ENCODE results near the gene CHST15. TPM values are rescaled to one million over a fixed set of nuclear protein-coding genes. Genes with fewer than 3 reads are reported as not detected.

Gene CHST15
- total and polyA plus RNA-seq, 7 donors = 2.4 to 57.9 (median 29.9) TPM

DNA sequence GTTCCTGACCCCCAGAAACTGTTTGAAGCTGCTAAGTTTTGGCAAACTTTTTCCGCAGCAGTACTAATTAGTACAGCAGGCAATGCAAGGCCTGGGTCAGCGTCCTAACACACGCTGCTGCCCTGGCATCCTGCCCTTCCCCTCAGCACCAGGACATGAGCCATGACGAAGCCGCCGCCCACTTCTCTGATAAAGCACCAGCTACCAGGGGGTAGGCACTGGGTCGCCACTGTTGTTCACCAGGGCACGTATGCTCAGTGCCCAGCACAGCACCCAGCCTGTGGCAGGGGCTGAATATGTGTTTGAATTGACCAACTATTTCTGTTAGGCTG lies 59.5 kb downstream of the CHST15 start:
- peak; percentile 80 for DNase-seq
- TF ChIP-seq, protein P1, sequence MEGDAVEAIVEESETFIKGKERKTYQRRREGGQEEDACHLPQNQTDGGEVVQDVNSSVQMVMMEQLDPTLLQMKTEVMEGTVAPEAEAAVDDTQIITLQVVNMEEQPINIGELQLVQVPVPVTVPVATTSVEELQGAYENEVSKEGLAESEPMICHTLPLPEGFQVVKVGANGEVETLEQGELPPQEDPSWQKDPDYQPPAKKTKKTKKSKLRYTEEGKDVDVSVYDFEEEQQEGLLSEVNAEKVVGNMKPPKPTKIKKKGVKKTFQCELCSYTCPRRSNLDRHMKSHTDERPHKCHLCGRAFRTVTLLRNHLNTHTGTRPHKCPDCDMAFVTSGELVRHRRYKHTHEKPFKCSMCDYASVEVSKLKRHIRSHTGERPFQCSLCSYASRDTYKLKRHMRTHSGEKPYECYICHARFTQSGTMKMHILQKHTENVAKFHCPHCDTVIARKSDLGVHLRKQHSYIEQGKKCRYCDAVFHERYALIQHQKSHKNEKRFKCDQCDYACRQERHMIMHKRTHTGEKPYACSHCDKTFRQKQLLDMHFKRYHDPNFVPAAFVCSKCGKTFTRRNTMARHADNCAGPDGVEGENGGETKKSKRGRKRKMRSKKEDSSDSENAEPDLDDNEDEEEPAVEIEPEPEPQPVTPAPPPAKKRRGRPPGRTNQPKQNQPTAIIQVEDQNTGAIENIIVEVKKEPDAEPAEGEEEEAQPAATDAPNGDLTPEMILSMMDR (IDR thresholded peaks at IDR 0.05) = no peak
- TF ChIP-seq EP300 (IDR thresholded peaks at IDR 0.05) = no peak
- TF ChIP-seq POLR2A (IDR thresholded peaks at IDR 0.05) = no peak
- TF ChIP-seq POLR2AphosphoS5 (IDR thresholded peaks at IDR 0.05) = no peak
- peaks cover 0 to 30% (median 25%) of the 10 kb centered on the region in 4 donors for H3K4me1 ChIP-seq
- 42 to 75% methylated on average over 8 of the region's 8 CpGs for WGBS, 2 donors
- H3K27ac ChIP-seq = peak overlapping the region; percentile 48 to 71 (median 64)
- no peaks in the 10 kb centered on the region for H3K9me3 ChIP-seq
- intact Hi-C loops (cut with DNase I) = no loop called here
- H3K27me3 ChIP-seq = no peaks in the 10 kb centered on the region
- peaks cover 6 to 39% (median 15%) of the 10 kb centered on the region in 4 donors for H3K36me3 ChIP-seq
- no peak overlapping the region for H3K4me3 ChIP-seq

DNA sequence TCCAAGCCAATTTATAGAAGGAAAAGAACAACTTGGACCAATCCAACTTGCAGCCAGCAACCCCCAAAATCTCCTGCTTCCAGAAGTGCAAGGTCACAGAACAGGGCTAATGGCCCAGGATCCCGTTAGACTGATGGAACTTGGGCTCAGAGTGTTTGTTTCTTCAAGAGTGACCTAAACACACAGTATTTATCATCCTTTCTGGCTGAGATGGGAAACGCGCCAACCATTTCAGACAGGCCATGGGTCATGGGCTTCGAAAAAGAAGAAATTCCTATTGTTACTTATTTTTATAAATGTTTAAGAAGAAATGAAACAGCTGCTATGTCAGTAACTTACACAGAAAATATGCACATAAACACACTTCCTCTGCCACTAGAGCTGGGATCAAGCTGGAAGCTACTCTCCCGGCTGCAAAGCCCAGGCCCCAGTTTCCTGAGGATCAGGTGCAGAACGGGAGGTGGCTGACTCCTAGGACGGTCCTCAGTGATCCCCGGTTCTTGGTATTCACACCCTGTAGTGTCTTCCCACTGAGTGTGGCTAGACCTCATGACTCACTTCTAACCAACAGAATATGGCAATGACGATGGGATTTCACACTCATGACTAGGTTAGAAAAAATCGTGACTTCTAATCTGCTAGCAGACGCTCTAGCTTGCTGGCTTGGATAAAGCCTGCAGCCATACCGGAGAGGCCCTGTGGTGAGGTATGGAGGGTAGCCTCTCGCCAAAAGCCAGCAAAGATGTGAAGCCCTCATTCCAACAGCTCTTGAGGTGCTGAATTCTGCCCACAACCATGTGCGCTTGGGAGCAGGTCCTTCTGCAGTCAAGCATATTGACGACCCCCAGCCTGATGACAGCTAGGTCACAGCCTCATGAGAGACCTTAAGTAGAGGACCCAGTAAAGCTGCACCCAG lies 60.2 kb downstream of the CHST15 start:
- H3K27ac ChIP-seq = peak overlapping the region; percentile 48 to 71 (median 64)
- H3K36me3 ChIP-seq = peaks cover 6 to 32% (median 12%) of the 10 kb centered on the region in 4 donors
- WGBS, 2 donors = 67 to 70% methylated on average over 15 of the region's 15 CpGs
- H3K4me1 ChIP-seq = peaks cover 0 to 30% (median 25%) of the 10 kb centered on the region in 4 donors
- H3K9me3 ChIP-seq = no peaks in the 10 kb centered on the region
- DNase-seq = peak; percentile 85
- TF ChIP-seq, protein P1 (IDR thresholded peaks at IDR 0.05) = no peak
- TF ChIP-seq EP300 (IDR thresholded peaks at IDR 0.05) (no peak), POLR2A (IDR thresholded peaks at IDR 0.05) (no peak), POLR2AphosphoS5 (IDR thresholded peaks at IDR 0.05) (peak in 1 of 4 donors; percentile 59)
- intact Hi-C loops (cut with DNase I) = no loop called here
- no peak overlapping the region for H3K4me3 ChIP-seq
- H3K27me3 ChIP-seq = no peaks in the 10 kb centered on the region

- no peak for TF ChIP-seq EP300 (IDR thresholded peaks at IDR 0.05)
- no peak for TF ChIP-seq POLR2A (IDR thresholded peaks at IDR 0.05)
- TF ChIP-seq, protein P1 (IDR thresholded peaks at IDR 0.05) = no peak
- TF ChIP-seq POLR2AphosphoS5 (IDR thresholded peaks at IDR 0.05) = no peak
- WGBS, 2 donors = 74 to 79% methylated on average over 8 of the region's 8 CpGs
- H3K27ac ChIP-seq = peak overlapping the region; percentile 48 to 71 (median 64)
- H3K36me3 ChIP-seq = peaks cover 5 to 30% (median 6%) of the 10 kb centered on the region in 4 donors
- no peaks in the 10 kb centered on the region for H3K27me3 ChIP-seq
- H3K9me3 ChIP-seq = no peaks in the 10 kb centered on the region
- no peak for DNase-seq
- H3K4me1 ChIP-seq = peaks cover 0 to 32% (median 25%) of the 10 kb centered on the region in 4 donors
- H3K4me3 ChIP-seq = no peak overlapping the region
- intact Hi-C loops (cut with DNase I) = no loop called here
Measured at GRCh38 chr10:124032087-124032935, 61.1 kb downstream of the CHST15 start.

DNA sequence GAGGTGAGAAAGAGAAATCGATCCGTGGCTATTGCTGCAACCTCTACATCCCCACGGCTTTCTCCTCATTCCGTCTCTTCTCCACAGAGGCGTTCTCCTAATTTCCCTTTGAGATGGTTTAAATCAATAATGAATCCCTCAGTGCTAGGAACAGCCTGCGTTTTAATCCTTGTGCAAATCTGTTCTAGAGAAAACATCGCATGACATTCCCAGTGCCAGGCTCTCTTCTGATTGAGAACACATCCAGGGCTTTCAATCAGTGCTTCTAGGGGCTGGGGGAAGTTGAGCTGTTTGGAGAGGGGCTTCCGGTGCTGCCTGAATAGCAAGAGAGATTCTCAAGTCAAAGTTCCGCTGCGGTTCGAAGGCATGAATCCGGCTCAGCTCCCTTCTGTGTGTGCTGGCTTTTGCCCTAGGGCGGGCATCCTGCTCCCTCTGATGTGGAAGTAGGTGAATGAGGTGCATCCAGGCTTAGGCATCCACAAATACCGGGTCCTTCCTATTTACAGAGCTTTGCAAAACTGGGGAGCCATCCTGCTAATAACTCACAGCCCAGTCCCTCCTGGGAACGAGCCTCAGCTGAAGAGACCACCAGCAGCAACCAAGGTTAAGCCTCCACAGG lies 62.8 kb downstream of the CHST15 start:
- no peak overlapping the region for H3K4me3 ChIP-seq
- DNase-seq = no peak
- intact Hi-C loops (cut with DNase I) = no loop called here
- WGBS, 2 donors = 87% methylated on average over 15 of the region's 15 CpGs
- peak overlapping the region in 1 of 4 donors; percentile 71 for H3K27ac ChIP-seq
- TF ChIP-seq EP300 (IDR thresholded peaks at IDR 0.05) = no peak
- TF ChIP-seq, protein P1 (IDR thresholded peaks at IDR 0.05) = no peak
- TF ChIP-seq POLR2A (IDR thresholded peaks at IDR 0.05) = no peak
- no peak for TF ChIP-seq POLR2AphosphoS5 (IDR thresholded peaks at IDR 0.05)
- peaks cover 0 to 48% (median 40%) of the 10 kb centered on the region in 4 donors for H3K4me1 ChIP-seq
- peaks cover 0 to 17% (median 2%) of the 10 kb centered on the region in 4 donors for H3K36me3 ChIP-seq
- no peaks in the 10 kb centered on the region for H3K27me3 ChIP-seq
- no peaks in the 10 kb centered on the region for H3K9me3 ChIP-seq

Data from sigmoid colon (tissue), 7 donors.